Stimulated activated CD8-positive, alpha-beta memory T cell treated with anti-CD3 and anti-CD28 coated beads, Interleukin-2, amount 100 ng/mL, for 48 hours (primary cell): ENCODE measurements around the gene TMEM50A.
"Not testable (repeated sequence)": the region's sequence is repeated elsewhere in the genome, so short reads cannot be mapped to it uniquely, and the experiment has no call there.

Source experiments
- DNase-seq, 2 donors: peaks; one replicate each; pipeline ENCODE4 v3.0.0-alpha.2; 2020; ENCODE audit warnings: low read depth in 2 of 2

Gene TMEM50A

DNA sequence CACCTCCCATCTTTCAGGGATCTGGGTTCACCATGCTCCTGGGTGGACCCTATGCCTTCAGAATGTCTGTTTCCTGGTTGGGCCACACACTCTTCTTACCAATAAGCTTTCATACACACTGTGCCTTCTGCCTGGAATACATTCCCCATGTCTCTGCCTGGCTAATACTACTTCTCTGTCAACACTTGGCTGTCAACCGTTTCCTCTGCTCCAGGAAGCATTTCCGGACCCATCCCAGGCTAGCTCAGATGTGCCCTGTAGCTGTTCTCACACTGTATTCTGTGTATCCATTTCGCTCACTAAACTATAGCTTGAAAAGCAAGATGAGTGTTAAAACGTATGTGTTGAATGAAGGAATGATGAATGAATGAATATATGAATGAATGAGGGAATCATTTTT lies 49.0 kb downstream of the TMEM50A start:
- not testable (repeated sequence) for DNase-seq

DNA sequence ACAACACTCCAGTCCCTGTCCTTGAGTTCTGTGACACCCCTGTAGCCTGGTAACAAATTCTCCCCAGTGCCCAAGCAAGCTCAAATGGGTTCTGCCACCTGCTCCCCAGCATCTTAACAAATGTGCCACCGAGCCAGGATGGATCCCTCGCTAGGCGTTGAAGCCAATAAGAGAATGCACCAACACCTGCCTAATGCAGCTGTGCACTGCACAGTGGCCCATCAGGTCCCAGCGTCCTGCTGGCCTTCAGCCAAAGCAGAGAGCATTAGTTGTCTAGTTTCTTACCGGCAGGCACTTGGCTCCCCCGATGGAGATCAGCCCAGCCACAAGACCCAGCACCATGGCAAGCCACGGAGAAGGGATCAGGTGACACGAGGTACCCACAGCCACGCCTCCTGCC lies 50.6 kb downstream of the TMEM50A start:
- DNase-seq = not testable (repeated sequence)

DNA sequence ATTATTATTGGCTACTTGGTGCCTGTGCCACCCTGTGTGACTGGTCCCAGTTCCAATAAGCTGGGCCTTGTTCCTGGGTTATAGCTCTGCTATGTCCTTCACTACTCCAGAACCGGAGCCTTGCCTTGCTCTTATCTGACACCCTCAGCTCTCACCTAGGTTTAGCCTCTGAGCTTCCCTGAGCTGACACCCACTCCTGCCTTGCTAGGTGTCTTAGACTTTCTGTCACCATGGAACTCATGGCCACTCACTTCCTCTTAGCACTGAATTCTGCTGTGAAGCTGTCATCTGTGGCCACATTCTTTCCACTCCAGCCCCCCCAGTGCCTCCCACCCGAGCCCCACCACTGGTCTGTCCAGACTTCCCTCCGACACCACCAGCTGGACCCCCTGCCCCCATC lies 51.6 kb downstream of the TMEM50A start:
- DNase-seq = not testable (repeated sequence)

GRCh38 chr1:25392841-25393240 lies 54.7 kb downstream of the TMEM50A start:
- no peak for DNase-seq

DNA sequence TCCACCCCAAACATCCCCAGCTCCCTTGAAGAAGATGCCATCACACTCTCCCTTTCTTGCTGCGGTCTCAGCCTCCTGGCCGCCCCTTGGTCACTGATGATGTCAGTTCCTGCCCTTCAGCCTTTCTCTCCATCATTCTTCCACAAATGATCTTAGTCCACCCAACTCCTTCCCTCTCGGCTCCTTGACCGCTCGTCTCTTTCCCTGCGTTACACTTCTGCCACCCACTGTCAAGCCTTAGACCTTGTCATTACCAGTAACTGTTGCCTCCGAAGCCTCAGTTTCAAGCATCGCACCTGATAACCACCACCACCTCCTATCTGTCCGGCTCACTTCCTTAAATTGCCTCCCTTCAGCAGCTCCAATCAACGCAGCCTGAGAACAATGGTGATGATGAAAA lies 59.4 kb downstream of the TMEM50A start:
- not testable (repeated sequence) for DNase-seq

GRCh38 chr1:25398079-25398478 lies 59.9 kb downstream of the TMEM50A start:
- not testable (repeated sequence) for DNase-seq

GRCh38 chr1:25402947-25403803 lies 65.0 kb downstream of the TMEM50A start:
- DNase-seq = not testable (repeated sequence)

GRCh38 chr1:25405731-25406305 lies 67.7 kb downstream of the TMEM50A start:
- not testable (repeated sequence) for DNase-seq

DNA sequence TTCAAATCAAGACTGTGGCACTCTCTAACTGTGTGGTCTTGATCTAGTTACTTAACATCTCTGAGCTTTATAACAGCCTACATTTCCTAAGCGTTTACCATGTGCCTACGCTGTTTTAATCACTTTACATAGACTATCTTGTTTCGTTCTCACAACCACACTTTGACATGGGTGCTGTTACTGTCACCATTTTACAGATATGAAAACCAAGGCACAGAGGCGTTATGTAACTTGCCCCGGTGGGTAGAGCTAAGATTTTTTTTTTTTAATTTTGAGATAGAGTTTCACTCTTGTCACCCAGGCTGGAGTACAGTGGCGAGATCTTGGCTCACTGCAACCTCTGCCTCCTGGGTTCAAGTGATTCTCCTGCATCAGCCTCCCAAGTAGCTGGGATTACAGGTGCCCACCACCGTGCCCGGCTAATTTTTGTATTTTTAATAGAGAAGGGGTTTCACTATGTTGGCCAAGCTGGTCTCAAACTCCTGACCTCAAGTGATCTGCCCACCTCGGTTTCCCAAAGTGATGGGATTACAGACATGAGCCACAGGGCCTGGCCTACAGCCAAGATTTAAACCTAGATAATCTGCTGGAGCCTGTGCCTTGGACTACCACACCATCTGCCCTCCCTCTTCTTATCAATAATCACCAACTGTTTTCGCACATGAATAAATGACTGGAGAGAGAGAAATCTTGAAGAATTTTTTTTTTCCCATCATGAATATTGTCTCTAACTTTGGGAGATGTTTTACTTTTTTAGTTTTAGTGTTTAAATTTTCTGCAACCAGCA lies 71.7 kb downstream of the TMEM50A start:
- not testable (repeated sequence) for DNase-seq
